Fibroblast of mammary gland (primary cell): ENCODE results near the gene RASAL3.
A peak's percentile ranks its signal among the peaks of the same experiment; 100 is the strongest.

ENCODE experiments used
- DNase-seq: peaks from one replicate; pipeline ENCODE4 v3.0.0-alpha.2; 2010; ENCODE audit warnings: low read depth
- H3K4me3 ChIP-seq: 2 replicates; pipeline ENCODE4 v1.5.1; 2011; ENCODE audit warnings: low read depth, mild to moderate bottlenecking, low read length, moderate library complexity; ENCODE audit not compliant: control insufficient read depth
- TF ChIP-seq, protein P1 (sequence below): conservative IDR thresholded peaks from 2 replicates; pipeline ENCODE4 v1.5.1; 2011; ENCODE audit warnings: low read depth, low read length, inconsistent platforms; ENCODE audit not compliant: control insufficient read depth, insufficient read depth

Gene RASAL3

DNA sequence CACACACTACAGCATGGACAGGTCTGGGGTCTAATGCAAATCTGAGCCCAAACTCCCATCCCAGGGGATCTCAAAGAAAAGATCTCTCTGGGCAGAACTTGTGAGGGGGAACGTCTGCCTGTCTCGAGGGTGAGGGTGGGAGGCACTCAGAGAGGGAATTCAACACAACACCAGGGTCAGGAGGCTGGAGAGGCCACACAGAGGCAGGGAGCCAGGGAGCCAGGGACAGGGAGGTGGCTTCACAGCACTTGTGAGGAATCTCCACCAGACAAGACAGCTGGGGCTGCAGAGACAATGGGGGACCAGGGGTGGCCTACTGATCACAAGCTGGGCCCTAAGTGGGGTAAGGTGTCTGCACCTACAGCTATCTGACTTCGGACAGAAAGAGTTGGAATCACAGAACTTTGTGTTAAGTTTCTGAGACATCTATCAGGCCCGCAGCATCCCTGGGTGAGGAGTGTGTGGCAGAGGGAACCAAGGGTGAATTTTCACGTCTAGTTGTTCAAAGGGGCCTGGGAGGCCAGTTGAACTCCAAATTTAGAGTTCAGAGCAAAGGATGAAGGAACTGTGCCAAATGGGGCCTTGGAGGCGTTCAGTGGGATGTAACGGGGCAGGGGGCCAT lies 32.8 kb downstream of the RASAL3 start:
- peak overlapping the region; percentile 81 for H3K4me3 ChIP-seq
- no peak for DNase-seq
- TF ChIP-seq, protein P1, sequence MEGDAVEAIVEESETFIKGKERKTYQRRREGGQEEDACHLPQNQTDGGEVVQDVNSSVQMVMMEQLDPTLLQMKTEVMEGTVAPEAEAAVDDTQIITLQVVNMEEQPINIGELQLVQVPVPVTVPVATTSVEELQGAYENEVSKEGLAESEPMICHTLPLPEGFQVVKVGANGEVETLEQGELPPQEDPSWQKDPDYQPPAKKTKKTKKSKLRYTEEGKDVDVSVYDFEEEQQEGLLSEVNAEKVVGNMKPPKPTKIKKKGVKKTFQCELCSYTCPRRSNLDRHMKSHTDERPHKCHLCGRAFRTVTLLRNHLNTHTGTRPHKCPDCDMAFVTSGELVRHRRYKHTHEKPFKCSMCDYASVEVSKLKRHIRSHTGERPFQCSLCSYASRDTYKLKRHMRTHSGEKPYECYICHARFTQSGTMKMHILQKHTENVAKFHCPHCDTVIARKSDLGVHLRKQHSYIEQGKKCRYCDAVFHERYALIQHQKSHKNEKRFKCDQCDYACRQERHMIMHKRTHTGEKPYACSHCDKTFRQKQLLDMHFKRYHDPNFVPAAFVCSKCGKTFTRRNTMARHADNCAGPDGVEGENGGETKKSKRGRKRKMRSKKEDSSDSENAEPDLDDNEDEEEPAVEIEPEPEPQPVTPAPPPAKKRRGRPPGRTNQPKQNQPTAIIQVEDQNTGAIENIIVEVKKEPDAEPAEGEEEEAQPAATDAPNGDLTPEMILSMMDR, result no peak

DNA sequence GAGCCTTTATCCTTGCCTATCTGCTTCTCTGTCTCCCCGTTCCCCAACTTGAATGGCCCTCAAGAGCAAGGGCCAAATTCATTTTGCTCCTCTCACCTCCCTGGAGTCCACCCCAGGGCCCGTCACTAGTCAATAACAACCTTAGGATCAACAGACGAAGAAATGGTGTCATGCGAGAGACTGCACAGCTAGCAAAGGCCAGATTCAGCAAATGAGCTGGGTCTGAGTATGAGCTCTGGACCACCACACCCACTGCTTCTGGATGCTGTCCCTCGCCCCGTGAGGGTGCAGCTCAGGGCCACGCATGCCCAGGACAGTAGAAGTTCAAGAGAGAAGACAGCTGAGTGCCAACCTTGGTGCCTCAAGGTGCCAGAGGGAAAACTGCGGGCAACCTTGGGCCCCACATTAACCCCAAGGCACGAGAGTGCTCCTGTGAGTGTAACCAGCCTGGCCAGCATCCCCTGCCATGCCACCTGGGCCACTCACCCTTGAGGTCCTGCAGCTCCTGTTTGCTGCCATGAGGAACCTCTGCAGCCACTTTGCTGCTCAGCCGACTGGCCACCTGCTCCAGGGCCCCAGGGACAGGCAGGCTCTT lies 33.7 kb downstream of the RASAL3 start:
- H3K4me3 ChIP-seq, result no peak overlapping the region
- DNase-seq, result no peak
- TF ChIP-seq, protein P1, result no peak

DNA sequence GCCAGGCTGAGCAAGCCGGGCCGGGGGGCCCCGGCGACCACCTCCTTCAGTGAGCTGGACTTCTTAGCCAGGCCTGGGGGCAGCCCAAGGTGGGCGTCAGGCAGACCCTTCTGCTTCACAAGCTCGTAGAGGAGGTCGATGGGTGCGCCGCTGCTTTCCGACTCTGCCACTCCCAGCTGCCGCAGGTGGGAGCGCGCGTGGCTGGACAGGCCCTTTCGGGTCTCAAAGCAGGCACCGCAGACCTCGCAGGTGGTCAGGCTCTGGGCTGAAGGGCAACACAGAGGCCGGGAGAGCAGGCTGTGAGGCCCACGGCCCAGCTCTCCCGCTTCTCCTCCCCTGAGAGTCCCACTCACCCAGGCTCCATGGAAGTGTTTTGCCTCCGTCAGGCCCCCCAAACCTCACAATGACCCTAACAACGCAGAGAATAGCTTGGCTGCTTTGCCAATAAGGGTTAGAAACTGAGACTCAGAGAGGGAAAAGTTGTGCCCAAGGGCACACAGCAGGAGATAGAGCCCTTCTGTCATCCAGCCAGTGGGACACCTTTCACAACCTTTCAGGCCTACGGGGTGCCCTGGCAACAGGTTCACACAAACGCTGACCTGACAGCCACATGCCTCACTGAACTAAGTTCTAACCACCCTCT lies 34.4 kb downstream of the RASAL3 start:
- H3K4me3 ChIP-seq, result no peak overlapping the region
- no peak for DNase-seq
- TF ChIP-seq, protein P1, result no peak

DNA sequence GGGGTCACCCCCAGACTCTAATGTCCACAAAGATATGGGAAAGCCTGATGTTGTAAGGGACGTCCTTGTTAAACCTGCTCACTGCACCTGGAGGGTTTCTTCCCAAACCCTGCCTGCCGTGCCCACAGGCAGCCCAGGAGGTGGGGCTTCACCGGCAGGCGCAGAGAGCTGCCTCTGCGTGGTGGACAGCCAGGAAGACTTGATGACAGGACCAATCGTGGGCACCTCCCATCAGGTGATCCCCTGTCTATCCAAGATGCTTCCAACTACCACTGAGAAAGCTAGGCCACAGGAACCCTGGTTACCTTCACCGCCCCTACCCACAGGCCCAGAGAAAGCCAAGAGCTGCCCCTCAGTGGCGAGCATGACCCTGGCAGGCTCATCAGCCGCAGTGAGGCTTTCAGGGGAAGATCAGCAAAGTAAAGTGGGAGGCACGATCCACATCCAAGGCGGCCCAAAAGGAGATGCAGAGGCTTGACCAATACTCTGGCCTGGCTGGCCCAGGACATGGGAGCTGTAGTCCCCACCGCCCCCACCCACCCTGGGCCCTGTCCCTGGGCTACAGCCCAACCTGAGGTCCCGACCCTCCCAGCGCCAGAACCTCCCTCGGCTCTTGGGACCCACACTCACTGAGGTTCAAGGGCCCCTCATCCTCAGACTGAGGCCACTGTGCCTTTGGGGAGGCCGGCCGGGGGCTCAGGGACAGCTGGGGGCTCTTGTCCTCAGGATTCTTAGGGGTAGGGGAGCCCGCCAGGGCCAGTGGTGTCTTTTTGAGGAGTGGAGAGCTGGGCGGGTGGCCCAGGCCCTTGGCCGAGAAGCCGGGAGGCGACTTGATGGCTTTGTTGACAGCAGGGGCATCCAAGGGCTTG lies 35.2 kb downstream of the RASAL3 start:
- no peak overlapping the region for H3K4me3 ChIP-seq
- TF ChIP-seq, protein P1, result no peak
- DNase-seq, result no peak

DNA sequence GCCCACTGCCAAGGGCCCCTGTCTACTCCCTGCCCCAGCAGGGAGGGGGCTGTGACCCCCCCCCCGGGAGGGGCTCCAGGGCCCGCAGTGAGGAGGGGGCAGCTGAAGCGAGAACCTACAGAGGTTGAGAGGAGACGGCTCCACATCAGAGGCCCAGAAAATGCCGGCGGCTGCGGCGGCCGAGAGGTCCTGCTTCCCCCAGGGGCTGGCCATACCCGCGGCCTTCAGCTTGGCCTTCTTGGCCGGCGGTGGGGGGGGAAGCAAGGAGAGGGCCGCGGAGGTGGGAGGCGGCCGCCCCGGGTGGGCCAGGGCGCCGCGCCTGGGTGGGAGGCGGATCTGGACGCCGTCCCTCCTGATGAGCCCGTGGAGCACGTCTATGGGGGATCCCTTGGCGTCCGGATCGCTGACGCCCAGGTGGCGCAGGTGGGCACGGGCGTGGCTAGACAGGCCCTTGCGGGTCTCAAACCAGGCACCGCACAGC lies 36.3 kb downstream of the RASAL3 start:
- H3K4me3 ChIP-seq, result no peak overlapping the region
- DNase-seq, result no peak
- TF ChIP-seq, protein P1, result no peak

DNA sequence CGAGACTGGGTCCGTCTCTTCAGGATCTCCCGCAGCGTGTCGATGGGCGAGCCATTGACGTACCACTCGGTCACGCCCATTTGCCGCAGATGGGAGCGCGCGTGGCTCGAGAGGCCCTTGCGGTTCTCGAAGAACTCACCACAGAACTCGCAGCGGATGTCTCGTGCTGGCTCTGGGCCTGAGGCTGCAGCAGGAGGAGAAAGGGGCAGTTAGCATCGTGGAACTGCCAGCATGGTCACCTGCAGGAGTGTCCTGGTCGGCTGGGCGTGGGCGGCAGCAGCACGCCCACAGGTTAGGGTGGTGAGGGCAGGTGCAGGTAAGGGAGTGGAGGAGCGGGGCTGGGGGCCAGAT lies 37.0 kb downstream of the RASAL3 start:
- TF ChIP-seq, protein P1, result no peak
- no peak overlapping the region for H3K4me3 ChIP-seq
- DNase-seq, result no peak
